Urinary bladder (tissue), 4 donors: Measurements from ENCODE around the gene ACAA1. TPM values are rescaled to one million over a fixed set of nuclear protein-coding genes. Genes with fewer than 3 reads are reported as not detected.
"Not testable (repeated sequence)": the region's sequence is repeated elsewhere in the genome, so short reads cannot be mapped to it uniquely, and the experiment has no call there.

Experiments
- DNase-seq: peaks from one replicate; pipeline ENCODE4 v3.0.0-alpha.2; 2015; ENCODE audit errors: extremely low spot score
- H3K27ac ChIP-seq: one replicate; pipeline ENCODE4 v1.5.1; 2013; ENCODE audit warnings: low read depth, mild to moderate bottlenecking, moderate library complexity
- H3K36me3 ChIP-seq: one replicate; pipeline ENCODE4 v1.6.1; 2013; ENCODE audit warnings: mild to moderate bottlenecking, moderate library complexity; ENCODE audit not compliant: insufficient read depth
- H3K4me1 ChIP-seq: one replicate; pipeline ENCODE4 v1.6.1; 2013; ENCODE audit warnings: mild to moderate bottlenecking, moderate library complexity; ENCODE audit not compliant: insufficient read depth
- H3K4me3 ChIP-seq: one replicate; pipeline ENCODE4 v1.5.1; 2013; ENCODE audit warnings: low read depth, low read length
- WGBS: extraction: QIAGEN DNeasy Blood & Tissue Kit; methylation state at CpG from one replicate; pipeline ENCODE4 v1.1.7; 2013; 5-methylcytosine and 5-hydroxymethylcytosine counted together
- polyA plus RNA-seq: library from polyadenylated mRNA; stranded (reverse); fragments of 200-250 nt; gene quantifications from one replicate; pipeline ENCODE4 v1.2.3, GENCODE V29; 2013
- total RNA-seq: library from RNA; depleted of rRNA; stranded (reverse); fragments of >200 nt; gene quantifications from one replicate; pipeline ENCODE4 v1.2.3, GENCODE V29; 2014
- donor health status: healthy with polysubstance abuse.
- donor health status: healthy.

Gene ACAA1
- total and polyA plus RNA-seq, 2 donors: 16.2 to 55.3 TPM

DNA sequence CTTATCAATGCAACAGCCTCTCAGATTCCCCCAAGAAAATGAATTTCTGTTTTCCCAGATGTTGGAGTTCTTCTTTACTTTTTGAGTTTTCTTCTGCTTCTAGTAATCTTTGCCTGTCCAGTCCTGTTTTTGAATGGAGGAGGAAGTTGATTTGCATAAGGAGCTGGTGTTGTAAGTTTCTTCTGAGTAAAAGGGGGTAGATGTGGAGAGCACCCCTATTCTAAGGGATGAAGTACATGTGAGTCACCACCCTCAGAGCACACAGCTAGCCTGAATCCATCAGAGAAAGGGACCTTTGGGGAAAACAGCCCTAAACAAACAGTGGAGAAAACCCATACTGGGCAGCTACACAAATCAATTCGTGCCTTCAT lies 34.5 kb downstream of the ACAA1 start:
- no peaks in the 10 kb centered on the region for H3K36me3 ChIP-seq
- 70% methylated on average over 1 of the region's 1 CpG for WGBS
- no peak overlapping the region for H3K4me3 ChIP-seq
- no peak for DNase-seq
- H3K27ac ChIP-seq: no peak overlapping the region
- H3K4me1 ChIP-seq: no peaks in the 10 kb centered on the region

DNA sequence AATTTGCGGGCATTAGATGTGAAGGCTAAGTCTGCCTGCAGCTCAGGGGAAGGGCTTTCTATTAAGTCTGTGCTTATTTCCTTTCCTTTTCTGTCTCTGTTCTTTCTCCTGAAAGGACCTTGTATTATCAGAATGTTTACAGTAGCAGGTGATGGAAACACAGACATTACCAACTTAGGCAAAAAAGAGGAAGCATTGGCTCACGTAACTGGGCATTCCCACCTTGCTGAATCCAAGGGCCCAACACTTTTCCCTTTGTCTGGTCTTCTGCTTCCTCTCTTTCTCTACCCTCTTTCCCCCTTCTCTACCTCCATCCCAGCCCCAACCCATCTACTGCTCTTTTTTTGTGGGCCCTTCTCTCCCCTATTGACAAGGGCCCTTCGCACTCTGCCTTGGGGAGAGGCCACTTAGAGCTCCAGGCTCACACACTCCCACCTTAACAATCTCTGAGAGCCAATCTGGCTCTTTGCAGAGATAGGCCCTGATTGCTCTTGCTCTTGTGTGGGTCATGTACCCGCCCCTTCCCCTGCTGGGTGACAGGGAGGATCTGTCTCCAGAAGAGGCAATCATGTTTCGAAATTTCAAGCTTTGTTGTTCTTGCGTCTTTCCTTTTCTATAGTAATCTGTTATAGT lies 35.0 kb downstream of the ACAA1 start:
- no peak overlapping the region for H3K4me3 ChIP-seq
- no peak for DNase-seq
- H3K36me3 ChIP-seq: no peaks in the 10 kb centered on the region
- 76% methylated on average over 6 of the region's 6 CpGs for WGBS
- H3K27ac ChIP-seq: no peak overlapping the region
- H3K4me1 ChIP-seq: no peaks in the 10 kb centered on the region

DNA sequence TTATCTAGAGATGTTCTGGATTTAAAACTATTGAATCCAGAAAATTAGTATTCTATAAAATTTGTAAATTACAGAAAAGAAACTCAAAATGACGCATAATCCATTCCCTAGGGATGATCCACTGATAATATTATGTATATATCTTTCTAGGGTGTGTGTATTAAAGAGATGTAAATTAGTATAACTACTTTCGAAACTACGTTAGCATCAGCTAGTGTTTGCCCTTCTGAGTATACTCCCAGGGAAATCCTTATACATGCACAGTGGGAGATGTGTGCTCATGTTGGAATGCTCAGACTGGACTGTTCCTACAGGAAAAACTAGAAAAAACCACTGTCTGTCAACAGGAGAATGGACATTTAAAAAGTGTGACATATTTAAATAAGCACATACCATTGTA lies 36.4 kb downstream of the ACAA1 start:
- no peak for DNase-seq
- no peaks in the 10 kb centered on the region for H3K4me1 ChIP-seq
- H3K27ac ChIP-seq: no peak overlapping the region
- H3K4me3 ChIP-seq: no peak overlapping the region
- 84% methylated on average over 3 of the region's 3 CpGs for WGBS
- H3K36me3 ChIP-seq: no peaks in the 10 kb centered on the region

DNA sequence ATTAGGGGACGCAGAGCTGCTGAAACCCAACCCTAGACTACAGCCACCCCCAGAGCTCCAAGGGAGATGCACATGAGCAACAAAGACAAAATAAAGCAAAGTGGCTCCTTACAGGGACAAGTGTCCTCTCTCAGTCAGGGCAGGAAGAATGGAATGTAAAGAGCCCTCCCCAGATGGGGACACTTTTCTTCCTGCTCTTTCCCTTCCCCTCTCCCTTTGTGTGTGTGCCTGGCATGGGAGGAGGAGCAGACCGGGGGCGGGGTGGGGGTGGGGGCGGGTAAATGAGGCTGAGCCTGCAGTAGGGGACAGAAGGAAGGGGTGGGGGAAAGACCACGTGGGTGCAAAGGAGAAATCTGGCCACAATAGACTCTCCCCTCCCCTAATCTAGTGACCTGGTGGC lies 37.4 kb downstream of the ACAA1 start:
- no peaks in the 10 kb centered on the region for H3K4me1 ChIP-seq
- H3K36me3 ChIP-seq: no peaks in the 10 kb centered on the region
- DNase-seq: no peak
- no peak overlapping the region for H3K27ac ChIP-seq
- 28% methylated on average over 5 of the region's 5 CpGs for WGBS
- no peak overlapping the region for H3K4me3 ChIP-seq

DNA sequence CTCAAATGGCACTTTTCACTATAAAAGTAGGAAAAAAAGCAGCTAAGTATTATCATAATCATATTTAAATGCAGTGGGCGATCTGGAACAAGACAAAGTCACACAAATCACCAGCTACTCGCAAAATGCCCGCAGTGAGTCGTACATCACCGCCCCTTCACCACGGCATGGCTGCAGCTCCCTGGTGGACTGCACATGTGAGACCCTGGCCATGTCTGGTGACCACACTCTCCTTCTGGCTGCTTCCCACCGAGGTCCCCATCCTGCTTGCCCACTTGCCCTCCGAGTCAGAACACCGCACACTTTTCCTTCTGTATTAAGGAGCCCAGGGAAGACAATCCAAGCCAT lies 38.6 kb downstream of the ACAA1 start:
- no peak for DNase-seq
- Histone ChIP-seq H3K27ac (no peak overlapping the region), H3K4me1 (no peaks in the 10 kb centered on the region), H3K4me3 (no peak overlapping the region), H3K36me3 (no peaks in the 10 kb centered on the region)
- WGBS: 82% methylated on average over 9 of the region's 9 CpGs

DNA sequence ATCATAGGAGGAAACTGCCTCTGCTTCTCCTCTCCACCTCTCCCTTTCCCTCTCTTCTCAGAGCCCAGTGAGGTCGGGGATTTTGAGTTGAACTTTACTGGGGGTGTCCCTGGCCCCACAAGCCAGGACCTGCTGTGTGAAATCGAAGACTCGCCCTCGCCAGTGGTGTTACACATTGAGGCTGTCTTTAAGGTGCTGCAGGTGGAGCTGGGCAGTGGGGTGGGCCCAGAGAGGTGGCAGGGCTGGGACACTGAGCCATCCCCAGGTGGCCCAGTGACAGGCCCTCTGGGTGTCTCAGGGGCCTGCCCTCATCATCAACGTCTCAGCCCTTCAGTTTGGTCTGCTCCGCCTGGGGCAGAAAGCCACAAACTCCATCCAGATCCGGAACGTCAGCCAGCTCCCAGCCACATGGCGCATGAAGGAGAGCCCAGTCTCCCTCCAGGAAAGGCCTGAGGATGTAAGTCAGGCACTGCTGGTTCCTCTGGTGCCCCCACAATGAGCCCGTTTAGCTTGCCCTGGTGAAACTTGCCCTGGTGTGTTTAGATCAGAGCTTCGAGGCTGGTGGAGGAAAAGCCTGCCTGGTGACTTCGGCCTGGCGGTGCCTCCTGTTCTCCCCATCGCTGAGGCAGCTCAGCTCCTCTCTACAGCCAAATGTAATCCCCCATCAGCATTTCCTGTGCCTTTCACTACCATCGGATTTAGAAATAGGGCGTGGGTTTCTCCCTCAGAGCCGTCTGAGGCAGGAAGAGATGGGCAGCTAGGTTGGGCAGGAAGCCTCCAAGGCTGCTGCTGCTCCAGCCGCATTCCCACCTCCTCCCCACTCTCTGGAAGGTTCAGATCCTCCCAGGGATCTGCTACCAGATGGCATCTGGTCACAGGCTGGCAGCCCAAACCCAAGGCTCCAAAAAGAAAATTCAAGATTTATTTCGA lies 39.2 kb downstream of the ACAA1 start:
- H3K36me3 ChIP-seq: no peaks in the 10 kb centered on the region
- DNase-seq: no peak
- H3K4me1 ChIP-seq: no peaks in the 10 kb centered on the region
- WGBS: 78% methylated on average over 19 of the region's 19 CpGs
- H3K27ac ChIP-seq: no peak overlapping the region
- H3K4me3 ChIP-seq: no peak overlapping the region

DNA sequence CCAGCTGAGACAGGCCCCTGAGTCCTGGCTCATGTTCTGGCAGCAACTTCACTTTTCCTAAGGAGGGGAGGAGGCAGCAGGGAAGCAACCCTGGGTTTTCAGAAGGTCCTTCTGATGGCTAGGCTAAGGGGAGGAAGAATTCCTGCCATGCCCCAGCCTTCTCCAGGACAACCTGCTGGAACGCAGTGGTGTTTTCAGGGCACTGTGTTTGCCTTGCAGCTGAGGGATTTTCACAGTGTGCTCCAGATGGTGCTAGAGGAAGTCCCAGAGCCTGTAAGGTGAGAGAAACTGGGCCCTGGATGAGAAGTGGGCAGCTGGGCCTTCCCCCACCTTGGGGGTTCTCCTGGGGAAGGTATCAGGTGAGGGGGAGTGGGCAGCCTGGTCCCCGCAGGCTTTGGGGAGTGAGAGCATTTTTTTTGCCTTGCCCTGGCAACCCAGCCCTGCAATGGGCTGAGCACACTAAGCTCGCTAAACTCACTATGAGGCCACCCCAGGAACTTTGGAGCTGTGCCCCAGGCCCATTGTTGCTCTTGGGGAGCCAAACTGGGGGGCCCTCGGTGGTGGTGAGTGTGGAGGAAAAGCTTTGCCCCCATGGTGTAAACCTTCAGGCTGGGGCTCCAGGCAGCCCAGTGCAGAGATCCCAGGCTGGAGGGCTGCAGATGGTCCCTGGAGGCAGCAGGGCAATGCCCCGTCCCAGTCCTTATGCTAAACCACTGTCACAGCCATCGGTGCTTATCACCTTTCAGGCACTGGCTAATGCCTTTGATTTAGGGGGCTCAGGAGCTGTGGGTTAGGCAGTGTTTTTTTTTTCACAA lies 41.1 kb downstream of the ACAA1 start:
- no peak for DNase-seq
- Histone ChIP-seq H3K27ac (no peak overlapping the region), H3K4me1 (no peaks in the 10 kb centered on the region), H3K36me3 (no peaks in the 10 kb centered on the region), H3K4me3 (no peak overlapping the region)
- WGBS: 77% methylated on average over 6 of the region's 6 CpGs

DNA sequence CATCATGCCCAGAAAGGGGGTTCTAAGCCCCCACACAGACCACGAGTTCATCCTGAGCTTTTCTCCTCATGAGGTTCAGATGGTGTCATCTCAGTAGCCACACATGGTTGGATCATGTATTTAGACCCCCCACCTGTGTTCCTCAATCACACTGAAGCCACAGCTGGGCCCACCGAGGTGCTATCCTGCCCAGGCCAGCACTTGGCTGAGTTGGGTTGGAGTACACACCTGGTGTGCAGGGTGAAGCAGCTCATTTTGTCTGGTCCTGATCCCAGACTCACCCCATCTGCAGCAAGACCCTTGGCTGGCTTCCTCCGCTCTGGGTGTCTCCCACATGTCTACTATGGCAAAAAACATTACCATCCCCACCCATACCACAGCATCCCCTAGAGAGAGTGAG lies 41.9 kb downstream of the ACAA1 start:
- no peak for DNase-seq
- no peak overlapping the region for H3K4me3 ChIP-seq
- no peaks in the 10 kb centered on the region for H3K4me1 ChIP-seq
- no peak overlapping the region for H3K27ac ChIP-seq
- H3K36me3 ChIP-seq: no peaks in the 10 kb centered on the region
- 91% methylated on average over 3 of the region's 3 CpGs for WGBS

DNA sequence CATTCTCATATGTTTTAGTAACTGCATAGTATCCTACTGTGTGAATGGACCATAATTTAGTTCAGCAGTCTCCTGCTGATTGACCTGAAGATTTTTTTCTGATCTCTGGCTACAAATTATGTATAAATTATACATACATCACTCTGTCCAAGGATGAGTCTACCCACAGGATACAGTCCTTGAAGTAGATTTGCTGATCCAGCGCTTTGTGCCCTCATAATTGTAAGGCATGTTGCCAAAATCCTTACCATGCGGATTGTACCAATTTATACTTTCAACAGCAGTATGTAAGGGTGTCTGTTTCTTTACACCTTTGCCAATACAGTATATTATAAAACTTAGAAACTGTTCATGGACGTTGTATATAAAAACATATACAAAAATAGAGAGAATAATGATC lies 46.5 kb downstream of the ACAA1 start:
- no peaks in the 10 kb centered on the region for H3K4me1 ChIP-seq
- H3K36me3 ChIP-seq: no peaks in the 10 kb centered on the region
- WGBS: 87% methylated on average over 3 of the region's 3 CpGs
- H3K27ac ChIP-seq: no peak overlapping the region
- DNase-seq: no peak
- no peak overlapping the region for H3K4me3 ChIP-seq

DNA sequence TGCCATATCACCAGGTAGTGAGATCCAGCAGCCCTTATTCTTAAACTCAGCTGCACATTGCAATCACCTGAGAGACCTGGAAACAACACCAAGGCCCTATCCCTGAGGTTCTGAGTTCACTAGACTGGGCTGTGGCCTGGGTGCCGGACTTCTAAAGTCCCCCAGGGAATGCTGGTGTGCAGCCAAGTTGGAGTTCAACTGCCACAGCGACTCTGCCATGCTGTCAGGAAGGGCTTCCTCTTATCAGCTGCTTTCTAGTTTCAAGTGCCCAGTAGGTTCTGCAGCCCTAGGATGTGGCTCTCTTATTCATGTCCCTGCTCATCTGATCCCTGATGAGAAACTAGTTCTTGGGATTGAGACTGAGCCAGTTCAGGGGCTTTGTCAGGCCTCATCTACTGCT lies 47.8 kb downstream of the ACAA1 start:
- no peak overlapping the region for H3K4me3 ChIP-seq
- no peaks in the 10 kb centered on the region for H3K4me1 ChIP-seq
- no peak overlapping the region for H3K27ac ChIP-seq
- DNase-seq: no peak
- WGBS: 78% methylated on average over 2 of the region's 2 CpGs
- no peaks in the 10 kb centered on the region for H3K36me3 ChIP-seq

DNA sequence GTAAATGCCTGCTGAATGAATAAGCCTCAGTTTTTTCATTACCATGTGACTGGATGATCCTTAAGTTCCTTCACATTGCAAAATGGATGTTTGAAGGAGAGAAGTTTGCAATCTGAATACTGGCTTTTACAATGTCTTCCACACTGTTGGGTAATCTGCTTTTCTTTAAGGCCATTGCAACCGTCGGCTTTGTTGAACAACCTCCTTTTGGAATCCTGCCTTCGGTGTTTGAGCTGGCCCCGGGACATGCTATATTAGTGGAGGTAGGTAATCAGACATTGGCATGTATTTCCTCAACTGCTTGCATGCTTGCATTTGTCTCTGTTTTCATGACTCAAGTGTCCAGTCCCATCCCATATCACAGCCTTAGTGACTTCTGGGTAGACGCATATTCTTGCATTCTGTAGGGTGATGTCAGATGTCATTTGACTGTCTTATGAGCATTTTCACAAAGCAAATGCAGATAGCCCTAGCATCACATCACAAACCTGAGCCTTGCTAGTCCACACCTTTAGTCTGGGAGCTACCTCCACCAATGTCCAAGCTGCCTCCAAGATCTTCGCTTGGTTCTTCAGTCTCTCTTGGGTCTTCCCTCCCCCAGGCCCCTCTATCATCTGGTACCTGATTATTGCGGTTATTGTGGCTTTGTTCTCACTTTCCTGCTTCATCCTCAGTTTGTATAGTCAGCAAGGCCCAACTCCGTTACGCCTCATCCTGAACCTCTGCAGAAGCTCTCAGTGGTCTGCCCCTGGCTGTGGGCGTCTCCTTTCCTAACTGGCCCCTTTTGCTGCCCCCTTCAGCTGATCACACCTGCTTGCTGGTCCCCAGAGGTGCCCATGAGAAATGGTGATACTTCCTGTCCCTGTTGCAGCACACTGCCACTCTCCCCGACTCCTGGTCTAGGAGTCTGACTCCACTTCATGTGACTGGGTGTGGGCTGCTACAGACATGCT lies 48.5 kb downstream of the ACAA1 start:
- Histone ChIP-seq H3K27ac (no peak overlapping the region), H3K4me1 (no peaks in the 10 kb centered on the region), H3K4me3 (no peak overlapping the region), H3K36me3 (no peaks in the 10 kb centered on the region)
- WGBS: 90% methylated on average over 11 of the region's 11 CpGs
- no peak for DNase-seq

DNA sequence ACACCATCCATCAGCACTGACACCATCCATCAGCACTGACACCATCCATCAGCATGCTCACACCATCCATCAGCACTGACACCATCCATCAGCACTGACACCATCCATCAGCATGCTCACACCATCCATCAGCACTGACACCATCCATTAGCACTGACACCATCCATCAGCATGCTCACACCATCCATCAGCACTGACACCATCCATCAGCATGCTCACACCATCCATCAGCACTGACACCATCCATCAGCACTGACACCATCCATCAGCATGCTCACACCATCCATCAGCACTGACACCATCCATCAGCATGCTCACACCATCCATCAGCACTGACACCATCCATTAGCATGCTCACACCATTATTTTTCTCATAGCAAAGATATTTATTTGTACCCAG lies 49.6 kb downstream of the ACAA1 start:
- DNase-seq, H3K4me1 ChIP-seq: not testable (repeated sequence)

DNA sequence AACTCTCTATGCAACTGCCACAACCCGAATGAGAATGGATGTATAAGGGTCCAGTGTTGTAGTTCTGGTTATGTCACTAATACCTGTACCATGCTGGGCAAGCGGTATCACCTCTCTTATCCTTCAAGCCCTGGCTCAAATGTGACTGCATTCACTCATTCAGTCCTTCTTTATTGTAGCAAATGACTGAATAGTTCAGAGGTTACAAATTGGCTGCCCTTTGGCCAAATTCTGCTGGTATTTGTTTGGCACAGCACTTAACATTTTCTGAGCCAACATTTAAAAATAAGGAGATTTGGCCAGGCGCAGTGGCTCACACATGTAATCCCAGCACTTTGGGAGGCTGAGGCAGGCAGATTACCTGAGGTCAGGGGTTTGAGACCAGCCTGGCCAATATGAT lies 50.4 kb downstream of the ACAA1 start:
- WGBS: 87% methylated on average over 3 of the region's 3 CpGs
- Histone ChIP-seq H3K4me1 (no peaks in the 10 kb centered on the region), H3K4me3 (no peak overlapping the region), H3K27ac (no peak overlapping the region), H3K36me3 (no peaks in the 10 kb centered on the region)
- no peak for DNase-seq

More for the DNA sequence above, 49.6 kb downstream of the ACAA1 start:
- not testable (repeated sequence) for H3K4me3 ChIP-seq, H3K36me3 ChIP-seq, H3K27ac ChIP-seq
